ENCODE results near the gene PSG3. TPM values are rescaled to one million over a fixed set of nuclear protein-coding genes. Genes with fewer than 3 reads are reported as not detected.

Gene PSG3
- not detected in 2 replicates for total RNA-seq

GRCh38 chr19:42740381-42740780 is at the start of gene PSG3:
TSS of gene PSG3 (minus strand) at chr19:42740481. CDS start at chr19:42740384, 97 bp downstream.

Other genes starting within 250 kb of the PSG3 start
- gene CEACAM1, start 212.0 kb downstream of the PSG3 start, total RNA-seq, result 0.13 TPM in 1 of 2 replicates, not detected in the other
- gene CEACAM8, start 145.6 kb downstream of the PSG3 start, total RNA-seq, result not detected in 2 replicates
- not detected in 2 replicates for gene PSG8, start 25.2 kb upstream of the PSG3 start, total RNA-seq
- not detected in 2 replicates for gene PSG1, start 139.2 kb upstream of the PSG3 start, total RNA-seq
- gene PSG6, start 177.4 kb upstream of the PSG3 start, total RNA-seq, result not detected in 2 replicates
- not detected in 2 replicates for gene PSG7, start 196.7 kb upstream of the PSG3 start, total RNA-seq

Measured in mesangial cell (primary cell).